ACC112 (cell line): Measurements from ENCODE around the gene CHIC1.

Source experiments
- H2AFZ ChIP-seq: fragments of 200-600 bp; sonication (generic); one replicate; pipeline ENCODE4 v1.6.0; 2017; ENCODE audit warnings: antibody characterized with exemption, low read length; ENCODE audit not compliant: unreplicated experiment
- H3K27ac ChIP-seq: fragments of 200-600 bp; sonication (generic); 2 replicates; pipeline ENCODE4 v1.5.1; 2014; ENCODE audit warnings: low read depth, mild to moderate bottlenecking, antibody characterized with exemption, low read length, moderate library complexity
- H3K27me3 ChIP-seq: fragments of 200-600 bp; sonication (generic); 2 replicates; pipeline ENCODE4 v1.6.1; 2014; ENCODE audit warnings: mild to moderate bottlenecking, antibody characterized with exemption, low read length, moderate library complexity, mixed read lengths; ENCODE audit not compliant: insufficient read depth
- H3K36me3 ChIP-seq: fragments of 200-600 bp; sonication (generic); 2 replicates; pipeline ENCODE4 v1.6.1; 2016; ENCODE audit warnings: mild to moderate bottlenecking, antibody characterized with exemption, low read length, moderate library complexity, mixed read lengths; ENCODE audit not compliant: insufficient read depth
- H3K4me1 ChIP-seq: fragments of 200-600 bp; sonication (generic); one replicate; pipeline ENCODE4 v1.6.1; 2016; ENCODE audit warnings: low read length, mixed read lengths; ENCODE audit not compliant: insufficient read depth, unreplicated experiment, control insufficient read depth
- H3K4me3 ChIP-seq: fragments of 200-600 bp; sonication (generic); 2 replicates; pipeline ENCODE4 v1.5.1; 2014; ENCODE audit warnings: mild to moderate bottlenecking, low read depth, low read length
- H3K79me2 ChIP-seq: fragments of 200-600 bp; sonication (generic); one replicate; pipeline ENCODE4 v1.6.0; 2016; ENCODE audit warnings: low read length; ENCODE audit not compliant: control insufficient read depth, unreplicated experiment, insufficient read depth

CHIC1 gene

DNA sequence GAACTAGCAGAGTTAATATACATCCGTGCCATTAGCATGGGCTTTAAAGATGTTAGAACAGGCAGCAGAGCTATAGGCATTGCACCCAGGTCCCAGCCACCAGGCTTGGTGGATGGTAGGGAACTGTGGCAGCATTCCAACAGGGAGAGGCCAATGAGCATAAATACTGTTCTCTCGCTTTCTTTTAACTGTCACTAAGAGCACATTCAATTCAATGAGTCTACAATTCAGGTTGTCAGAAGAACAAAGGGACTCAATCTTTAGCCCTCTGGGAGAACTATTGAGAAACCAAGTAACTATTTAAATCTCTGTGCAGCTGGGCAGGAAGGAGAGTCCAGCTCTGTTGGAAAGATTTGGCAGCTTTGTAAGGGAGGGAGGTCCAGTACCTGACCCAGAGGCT is 165.6 kb downstream of the CHIC1 start:
- H3K27ac ChIP-seq = no peak overlapping the region
- H2AFZ ChIP-seq = no peak overlapping the region
- H3K4me1 ChIP-seq = no peaks in the 10 kb centered on the region
- no peaks in the 10 kb centered on the region for H3K79me2 ChIP-seq
- no peaks in the 10 kb centered on the region for H3K27me3 ChIP-seq
- no peaks in the 10 kb centered on the region for H3K36me3 ChIP-seq
- no peak overlapping the region for H3K4me3 ChIP-seq
